Bronchial epithelial cell (primary cell): ENCODE measurements around the gene GPC1. TPM values are rescaled to one million over a fixed set of nuclear protein-coding genes. Genes with fewer than 3 reads are reported as not detected.

Experiments
- DNase-seq: peaks from one replicate; pipeline ENCODE4 v3.0.0-alpha.2; 2010; ENCODE audit warnings: low read depth
- FAIRE-seq: peaks from 2 replicates; lab custom pipeline; 2011; peaks lifted over from hg19 to GRCh38; lab: Jason Lieb, UNC
- H3K27me3 ChIP-seq: 2 replicates; pipeline ENCODE4 v1.5.1; 2011; ENCODE audit warnings: low read length; ENCODE audit not compliant: control insufficient read depth, insufficient read depth
- H3K36me3 ChIP-seq: 2 replicates; pipeline ENCODE4 v1.5.1; 2011; ENCODE audit warnings: low read length; ENCODE audit not compliant: control insufficient read depth, insufficient read depth
- H3K4me3 ChIP-seq: 2 replicates; pipeline ENCODE4 v1.5.1; 2011; ENCODE audit warnings: mild to moderate bottlenecking, low read depth, low read length, control low read depth
- total RNA-seq: library from RNA; depleted of rRNA; stranded (reverse); fragments of >200 nt; gene quantifications from 2 replicates; pipeline ENCODE4 v1.2.1, GENCODE V29; 2014
- TF ChIP-seq, protein P1 (sequence below): IDR thresholded peaks from 2 replicates; pipeline ENCODE4 v1.5.1; 2011; ENCODE audit warnings: mild to moderate bottlenecking, moderate library complexity, low read length, control low read depth, inconsistent platforms; ENCODE audit not compliant: insufficient read depth, severe bottlenecking

The GPC1 gene
- total RNA-seq, 1 donor from 2014 or later = 65.8 TPM

DNA sequence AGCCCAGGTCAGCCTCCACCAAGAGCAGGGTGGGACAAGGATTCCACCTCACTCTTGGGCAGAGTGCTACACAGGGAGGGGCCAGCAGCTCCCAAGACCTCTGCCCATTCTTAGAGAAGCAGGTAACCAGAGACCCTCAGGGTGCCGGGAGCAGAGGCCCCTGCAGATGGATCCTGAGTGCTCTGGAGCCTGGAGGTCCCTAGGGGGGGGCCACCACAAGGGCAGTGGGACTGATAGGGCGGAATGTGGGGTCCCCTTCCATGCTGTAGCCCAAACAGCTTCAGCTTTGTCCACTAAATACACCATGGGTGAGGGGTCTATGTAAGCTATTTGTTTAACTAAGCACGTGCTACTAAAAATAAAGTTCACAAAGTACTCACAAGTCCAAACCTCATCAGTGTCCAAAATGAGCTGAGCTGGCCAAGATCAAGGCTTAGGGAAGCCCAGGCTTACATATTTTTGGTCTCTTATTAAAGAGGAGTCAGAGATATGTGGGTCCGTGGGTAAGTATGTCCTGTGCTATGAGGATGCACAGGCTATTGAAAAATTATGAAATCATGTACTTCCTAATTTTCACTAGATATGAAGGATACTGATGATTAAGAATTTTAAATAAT is 21.5 kb upstream of the GPC1 start:
- Histone ChIP-seq H3K27me3 (no peaks in the 10 kb centered on the region), H3K4me3 (no peak overlapping the region), H3K36me3 (no peaks in the 10 kb centered on the region)
- DNase-seq = no peak
- TF ChIP-seq, protein P1, sequence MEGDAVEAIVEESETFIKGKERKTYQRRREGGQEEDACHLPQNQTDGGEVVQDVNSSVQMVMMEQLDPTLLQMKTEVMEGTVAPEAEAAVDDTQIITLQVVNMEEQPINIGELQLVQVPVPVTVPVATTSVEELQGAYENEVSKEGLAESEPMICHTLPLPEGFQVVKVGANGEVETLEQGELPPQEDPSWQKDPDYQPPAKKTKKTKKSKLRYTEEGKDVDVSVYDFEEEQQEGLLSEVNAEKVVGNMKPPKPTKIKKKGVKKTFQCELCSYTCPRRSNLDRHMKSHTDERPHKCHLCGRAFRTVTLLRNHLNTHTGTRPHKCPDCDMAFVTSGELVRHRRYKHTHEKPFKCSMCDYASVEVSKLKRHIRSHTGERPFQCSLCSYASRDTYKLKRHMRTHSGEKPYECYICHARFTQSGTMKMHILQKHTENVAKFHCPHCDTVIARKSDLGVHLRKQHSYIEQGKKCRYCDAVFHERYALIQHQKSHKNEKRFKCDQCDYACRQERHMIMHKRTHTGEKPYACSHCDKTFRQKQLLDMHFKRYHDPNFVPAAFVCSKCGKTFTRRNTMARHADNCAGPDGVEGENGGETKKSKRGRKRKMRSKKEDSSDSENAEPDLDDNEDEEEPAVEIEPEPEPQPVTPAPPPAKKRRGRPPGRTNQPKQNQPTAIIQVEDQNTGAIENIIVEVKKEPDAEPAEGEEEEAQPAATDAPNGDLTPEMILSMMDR = no peak
- FAIRE-seq = no peak

GRCh38 chr2:240416821-240417220 is 18.6 kb upstream of the GPC1 start:
- Histone ChIP-seq H3K4me3 (no peak overlapping the region), H3K27me3 (no peaks in the 10 kb centered on the region), H3K36me3 (no peaks in the 10 kb centered on the region)
- DNase-seq = no peak
- TF ChIP-seq, protein P1 = no peak
- no peak for FAIRE-seq

DNA sequence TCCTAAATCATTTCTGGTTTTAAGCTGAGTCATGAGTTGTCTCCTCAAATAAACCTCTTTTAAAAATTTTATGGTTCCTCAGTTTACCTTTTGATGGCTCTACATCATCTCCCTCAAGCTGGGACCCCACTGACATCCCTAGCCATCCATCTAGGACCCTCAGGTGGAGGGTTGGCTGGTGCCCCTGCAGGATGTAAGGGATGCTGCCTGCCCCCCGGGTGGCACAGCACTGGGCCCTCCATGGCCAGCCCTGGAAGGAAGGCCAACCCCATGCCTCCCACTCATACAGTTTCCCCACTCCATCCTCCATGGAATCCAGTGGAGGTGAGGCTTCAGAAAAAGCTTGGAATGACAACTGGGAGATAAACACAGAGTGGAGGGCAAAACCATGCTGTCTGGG is 17.2 kb upstream of the GPC1 start:
- TF ChIP-seq, protein P1 = no peak
- no peak for FAIRE-seq
- no peaks in the 10 kb centered on the region for H3K27me3 ChIP-seq
- H3K36me3 ChIP-seq = no peaks in the 10 kb centered on the region
- H3K4me3 ChIP-seq = no peak overlapping the region
- DNase-seq = no peak

DNA sequence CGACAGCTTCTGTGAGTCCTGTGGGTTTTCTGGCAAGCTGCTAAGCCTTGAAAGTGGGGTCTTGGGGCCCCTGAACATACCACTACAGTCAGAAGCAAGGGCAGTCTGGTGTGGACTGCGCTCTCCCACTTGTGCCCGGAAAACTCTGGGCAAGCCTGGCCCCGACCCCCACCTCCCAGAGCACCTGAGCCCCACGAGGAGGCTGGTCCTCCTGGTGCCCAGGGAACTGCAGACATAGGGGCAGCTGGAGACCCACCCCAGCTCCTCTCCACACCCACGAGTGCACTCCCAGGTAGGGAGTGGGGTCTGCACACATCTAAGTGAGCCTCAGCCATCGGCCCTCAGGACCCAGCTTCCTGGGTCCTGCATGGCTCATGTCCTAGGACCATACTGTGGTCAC is 16.2 kb upstream of the GPC1 start:
- no peak overlapping the region for H3K4me3 ChIP-seq
- TF ChIP-seq, protein P1 = no peak
- FAIRE-seq = no peak
- H3K36me3 ChIP-seq = no peaks in the 10 kb centered on the region
- H3K27me3 ChIP-seq = no peaks in the 10 kb centered on the region
- no peak for DNase-seq

- FAIRE-seq = no peak
- Histone ChIP-seq H3K4me3 (no peak overlapping the region), H3K36me3 (no peaks in the 10 kb centered on the region), H3K27me3 (no peaks in the 10 kb centered on the region)
- TF ChIP-seq, protein P1 = no peak
- no peak for DNase-seq
These were observed 15.7 kb upstream of the GPC1 start for GRCh38 chr2:240419723-240420122.
